HL-60 (cell line): ENCODE data around the gene LILRA6.
"Not testable (repeated sequence)": the region's sequence is repeated elsewhere in the genome, so short reads cannot be mapped to it uniquely, and the experiment has no call there.

ENCODE experiments used
- DNase-seq, 2 experiments: peaks; one replicate each; pipeline ENCODE4 v3.0.0-alpha.2; 2010 to 2020; ENCODE audit warnings: low read depth in 1 of 2, low spot score in 1 of 2
- H3K27ac ChIP-seq: fragments of 250-450 bp; sonication (Bioruptor Pico); replicated peaks from 2 replicates; pipeline ENCODE4 v1.5.1; 2020; ENCODE audit warnings: mild to moderate bottlenecking, moderate library complexity
- H3K27me3 ChIP-seq: fragments of 250-450 bp; sonication (Bioruptor Pico); 2 replicates; pipeline ENCODE4 v1.5.1; 2021; ENCODE audit warnings: mild to moderate bottlenecking, moderate library complexity; ENCODE audit not compliant: insufficient read depth, poor library complexity, severe bottlenecking
- H3K4me3 ChIP-seq: replicated peaks from 2 replicates; pipeline ENCODE4 v1.5.1; 2011; ENCODE audit warnings: mild to moderate bottlenecking, control low read depth, low read length; ENCODE audit not compliant: insufficient read depth
- GABPA ChIP-seq: IDR thresholded peaks from 2 replicates; pipeline ENCODE4 v1.6.1; 2012; ENCODE audit warnings: low read depth
- POLR2AphosphoS5 ChIP-seq: IDR thresholded peaks from 2 replicates; pipeline ENCODE4 v1.6.1; 2012; ENCODE audit warnings: low read depth
- SPI1 ChIP-seq: IDR thresholded peaks from 2 replicates; pipeline ENCODE4 v1.6.1; 2012; ENCODE audit warnings: low read depth, mild to moderate bottlenecking, borderline replicate concordance
- TF ChIP-seq, protein P1 (sequence below): IDR thresholded peaks from one replicate; pipeline ENCODE4 v1.5.1; 2011; ENCODE audit warnings: low read length, control low read depth, inconsistent platforms; ENCODE audit not compliant: insufficient read depth
- TF ChIP-seq, protein P2 (sequence below): IDR thresholded peaks from 2 replicates; pipeline ENCODE4 v1.6.1; 2012; ENCODE audit warnings: low read depth; ENCODE audit not compliant: insufficient replicate concordance

The LILRA6 gene

DNA sequence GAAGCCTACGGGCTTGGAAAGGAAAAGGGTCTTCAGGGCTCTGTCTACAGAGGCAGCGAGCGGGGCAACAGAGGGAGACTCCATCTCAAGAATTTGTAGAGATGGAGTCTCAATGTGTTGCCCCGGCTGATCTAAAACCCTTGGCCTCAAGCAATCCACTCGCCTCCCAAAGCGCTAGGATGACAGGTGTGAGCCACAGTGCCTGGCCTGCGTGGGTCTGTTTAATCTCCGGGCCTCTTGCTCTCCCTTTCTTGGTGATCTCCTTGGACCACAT is 33.9 kb downstream of the LILRA6 start:
- TF ChIP-seq SPI1: no peak
- TF ChIP-seq, protein P1, sequence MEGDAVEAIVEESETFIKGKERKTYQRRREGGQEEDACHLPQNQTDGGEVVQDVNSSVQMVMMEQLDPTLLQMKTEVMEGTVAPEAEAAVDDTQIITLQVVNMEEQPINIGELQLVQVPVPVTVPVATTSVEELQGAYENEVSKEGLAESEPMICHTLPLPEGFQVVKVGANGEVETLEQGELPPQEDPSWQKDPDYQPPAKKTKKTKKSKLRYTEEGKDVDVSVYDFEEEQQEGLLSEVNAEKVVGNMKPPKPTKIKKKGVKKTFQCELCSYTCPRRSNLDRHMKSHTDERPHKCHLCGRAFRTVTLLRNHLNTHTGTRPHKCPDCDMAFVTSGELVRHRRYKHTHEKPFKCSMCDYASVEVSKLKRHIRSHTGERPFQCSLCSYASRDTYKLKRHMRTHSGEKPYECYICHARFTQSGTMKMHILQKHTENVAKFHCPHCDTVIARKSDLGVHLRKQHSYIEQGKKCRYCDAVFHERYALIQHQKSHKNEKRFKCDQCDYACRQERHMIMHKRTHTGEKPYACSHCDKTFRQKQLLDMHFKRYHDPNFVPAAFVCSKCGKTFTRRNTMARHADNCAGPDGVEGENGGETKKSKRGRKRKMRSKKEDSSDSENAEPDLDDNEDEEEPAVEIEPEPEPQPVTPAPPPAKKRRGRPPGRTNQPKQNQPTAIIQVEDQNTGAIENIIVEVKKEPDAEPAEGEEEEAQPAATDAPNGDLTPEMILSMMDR: no peak
- TF ChIP-seq GABPA: no peak
- TF ChIP-seq POLR2AphosphoS5: no peak
- TF ChIP-seq, protein P2, sequence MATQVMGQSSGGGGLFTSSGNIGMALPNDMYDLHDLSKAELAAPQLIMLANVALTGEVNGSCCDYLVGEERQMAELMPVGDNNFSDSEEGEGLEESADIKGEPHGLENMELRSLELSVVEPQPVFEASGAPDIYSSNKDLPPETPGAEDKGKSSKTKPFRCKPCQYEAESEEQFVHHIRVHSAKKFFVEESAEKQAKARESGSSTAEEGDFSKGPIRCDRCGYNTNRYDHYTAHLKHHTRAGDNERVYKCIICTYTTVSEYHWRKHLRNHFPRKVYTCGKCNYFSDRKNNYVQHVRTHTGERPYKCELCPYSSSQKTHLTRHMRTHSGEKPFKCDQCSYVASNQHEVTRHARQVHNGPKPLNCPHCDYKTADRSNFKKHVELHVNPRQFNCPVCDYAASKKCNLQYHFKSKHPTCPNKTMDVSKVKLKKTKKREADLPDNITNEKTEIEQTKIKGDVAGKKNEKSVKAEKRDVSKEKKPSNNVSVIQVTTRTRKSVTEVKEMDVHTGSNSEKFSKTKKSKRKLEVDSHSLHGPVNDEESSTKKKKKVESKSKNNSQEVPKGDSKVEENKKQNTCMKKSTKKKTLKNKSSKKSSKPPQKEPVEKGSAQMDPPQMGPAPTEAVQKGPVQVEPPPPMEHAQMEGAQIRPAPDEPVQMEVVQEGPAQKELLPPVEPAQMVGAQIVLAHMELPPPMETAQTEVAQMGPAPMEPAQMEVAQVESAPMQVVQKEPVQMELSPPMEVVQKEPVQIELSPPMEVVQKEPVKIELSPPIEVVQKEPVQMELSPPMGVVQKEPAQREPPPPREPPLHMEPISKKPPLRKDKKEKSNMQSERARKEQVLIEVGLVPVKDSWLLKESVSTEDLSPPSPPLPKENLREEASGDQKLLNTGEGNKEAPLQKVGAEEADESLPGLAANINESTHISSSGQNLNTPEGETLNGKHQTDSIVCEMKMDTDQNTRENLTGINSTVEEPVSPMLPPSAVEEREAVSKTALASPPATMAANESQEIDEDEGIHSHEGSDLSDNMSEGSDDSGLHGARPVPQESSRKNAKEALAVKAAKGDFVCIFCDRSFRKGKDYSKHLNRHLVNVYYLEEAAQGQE: no peak

DNA sequence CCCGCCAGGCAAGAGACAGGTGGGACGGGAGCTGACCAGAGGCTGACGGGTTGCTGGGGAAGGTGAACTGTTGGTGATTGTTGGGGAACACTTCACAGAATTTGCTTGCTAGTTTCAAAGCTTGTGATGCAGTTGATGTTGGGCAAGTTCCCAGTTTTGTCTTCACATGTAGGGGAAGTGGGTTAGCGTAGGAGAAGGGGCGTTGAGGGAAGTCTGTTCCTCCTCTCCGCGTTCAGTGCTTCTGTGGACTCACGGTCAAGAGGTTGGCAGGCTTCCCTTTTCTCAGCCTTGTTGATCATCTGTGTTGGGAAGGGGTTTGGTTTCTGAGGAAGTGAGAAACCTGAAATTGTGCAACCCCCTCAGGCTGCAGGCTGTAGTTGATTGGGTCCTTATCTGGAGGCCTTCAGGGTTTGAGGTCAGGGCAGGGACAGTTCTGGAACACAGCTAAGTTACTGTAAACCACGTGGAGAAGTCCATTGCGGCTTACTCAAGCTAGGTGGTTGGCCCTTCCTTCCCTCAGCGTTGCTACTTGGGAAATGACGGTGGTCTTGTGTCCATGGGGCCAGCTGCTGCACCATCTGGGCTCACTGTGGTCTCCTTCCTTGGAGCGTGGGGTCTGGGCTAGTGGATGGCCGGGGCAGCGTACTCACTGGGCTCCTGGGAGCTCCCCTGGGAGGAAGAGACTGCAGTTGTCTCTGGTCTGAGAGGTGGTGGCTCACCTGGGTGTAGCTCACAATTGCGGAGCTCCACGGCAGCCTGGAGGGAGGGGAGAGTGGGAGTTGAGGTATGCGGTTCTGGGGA is 34.4 kb downstream of the LILRA6 start:
- H3K4me3 ChIP-seq: no peak overlapping the region
- peak overlapping the region; percentile 96 for H3K27ac ChIP-seq
- no peaks in the 10 kb centered on the region for H3K27me3 ChIP-seq
- TF ChIP-seq, protein P2: peak; percentile 73
- TF ChIP-seq GABPA (no peak; the same call in 1 of the 2 replicates), SPI1 (peak; percentile 100), POLR2AphosphoS5 (peak; percentile 99)
- TF ChIP-seq, protein P1: no peak
- peak; percentile 100 for DNase-seq

More for the DNA sequence above, 33.9 kb downstream of the LILRA6 start:
- no peak for DNase-seq
- H3K4me3 ChIP-seq: no peak overlapping the region
- H3K27ac ChIP-seq: peak overlapping the region; percentile 86
- H3K27me3 ChIP-seq: no peaks in the 10 kb centered on the region

DNA sequence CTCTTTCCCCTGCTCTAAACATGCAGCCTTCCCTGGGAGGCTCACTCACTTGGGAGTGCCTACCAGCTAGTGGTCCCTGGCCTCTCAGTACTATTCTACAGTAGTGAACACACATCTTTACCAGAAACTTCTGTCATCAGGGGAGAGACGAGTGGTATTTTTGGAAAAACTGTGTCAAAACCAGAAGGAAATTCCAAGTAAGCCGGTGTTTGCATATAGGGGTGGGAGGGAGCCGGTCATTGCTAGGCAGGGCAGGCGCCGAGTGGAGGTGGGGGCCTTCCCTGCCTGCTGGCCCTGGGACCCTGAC is 35.0 kb downstream of the LILRA6 start:
- Histone ChIP-seq H3K4me3 (no peak overlapping the region), H3K27ac (peak overlapping the region; percentile 96), H3K27me3 (no peaks in the 10 kb centered on the region)
- no peak for DNase-seq
- no peak for TF ChIP-seq POLR2AphosphoS5
- no peak for TF ChIP-seq GABPA
- TF ChIP-seq SPI1: no peak
- TF ChIP-seq, protein P2: no peak
- TF ChIP-seq, protein P1: no peak

DNA sequence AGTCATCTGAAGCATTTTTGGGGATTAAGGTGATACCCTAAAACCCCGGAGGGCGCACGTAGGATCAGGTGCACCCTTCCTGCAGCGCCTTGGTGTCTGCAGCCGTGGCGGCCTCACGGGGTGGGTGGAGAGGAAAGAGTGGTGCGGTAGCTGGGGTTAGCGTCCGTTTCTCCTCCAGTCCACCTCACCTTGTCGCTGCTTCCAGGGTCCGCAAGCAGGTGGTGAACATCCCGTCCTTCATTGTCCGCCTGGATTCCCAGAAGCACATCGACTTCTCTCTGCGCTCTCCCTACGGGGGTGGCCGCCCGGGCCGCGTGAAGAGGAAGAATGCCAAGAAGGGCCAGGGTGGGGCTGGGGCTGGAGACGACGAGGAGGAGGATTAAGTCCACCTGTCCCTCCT is 35.4 kb downstream of the LILRA6 start:
- not testable (repeated sequence) for H3K4me3 ChIP-seq, DNase-seq, H3K27me3 ChIP-seq
- peak overlapping the region; percentile 96 for H3K27ac ChIP-seq
